Activated CD8-positive, alpha-beta memory T cell treated with anti-CD3 and anti-CD28 coated beads, Interleukin-2, amount 50 U/mL, for 24 hours (primary cell): ENCODE measurements around the gene KRT1.
"Not testable (repeated sequence)": the region's sequence is repeated elsewhere in the genome, so short reads cannot be mapped to it uniquely, and the experiment has no call there.

Experiments
- DNase-seq: peaks from one replicate; pipeline ENCODE4 v3.0.0-alpha.2; 2020; ENCODE audit errors: extremely low read depth

Gene KRT1

DNA sequence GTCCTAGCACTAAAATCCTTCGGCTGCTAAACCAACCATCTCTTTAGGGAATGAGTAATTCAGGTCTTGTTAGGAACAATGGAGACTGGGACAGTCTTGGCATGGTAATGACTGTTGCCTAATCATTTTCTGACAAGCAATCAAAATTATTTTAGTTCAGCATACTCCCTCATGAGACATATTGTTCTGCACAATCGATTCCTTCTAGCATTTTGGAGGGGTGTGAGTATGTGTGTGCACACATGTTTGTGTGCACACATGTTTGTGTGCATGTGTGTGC is 2.1 kb upstream of the KRT1 start:
- no peak for DNase-seq

DNA sequence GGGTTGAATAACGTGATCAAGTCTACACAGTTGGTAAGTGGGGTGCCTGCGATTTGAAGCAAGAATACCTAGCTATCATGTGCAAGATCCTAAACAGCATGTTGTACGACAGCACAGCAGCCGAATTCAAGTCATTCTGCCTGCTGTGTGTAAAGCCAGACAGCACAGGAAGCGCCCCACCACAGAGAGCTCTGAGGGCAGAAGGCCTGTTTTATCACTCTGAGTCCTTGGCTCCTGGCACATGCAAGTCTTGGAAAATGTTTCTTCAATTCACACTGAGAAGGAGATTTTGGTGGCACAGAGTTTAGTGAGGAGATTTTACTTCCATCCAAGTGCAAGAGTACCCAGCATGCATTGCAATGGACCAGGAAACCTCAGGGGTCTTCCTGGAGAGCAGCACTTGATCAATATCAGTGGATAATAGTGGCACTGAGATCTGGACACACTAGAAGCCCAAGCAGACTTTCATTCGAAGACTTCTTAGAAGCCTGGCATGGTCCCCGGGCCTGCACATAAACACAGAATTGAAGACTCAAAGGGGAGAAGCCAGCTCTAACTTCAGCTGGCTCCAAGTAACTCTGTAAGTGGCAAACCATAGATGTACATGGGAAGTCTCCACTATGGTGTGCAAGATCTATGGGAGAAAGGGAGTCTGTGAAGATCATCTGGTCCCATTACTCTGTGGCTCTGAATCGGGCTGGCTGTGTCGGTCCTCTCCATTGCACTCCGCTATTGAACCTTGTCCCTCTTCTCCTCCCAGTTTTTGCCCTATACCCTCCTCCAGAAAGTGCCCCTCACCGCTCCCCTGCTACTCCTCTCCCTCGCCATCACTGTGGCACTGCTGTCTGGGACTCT is 1.5 kb upstream of the KRT1 start:
- DNase-seq, result peak; percentile 19

DNA sequence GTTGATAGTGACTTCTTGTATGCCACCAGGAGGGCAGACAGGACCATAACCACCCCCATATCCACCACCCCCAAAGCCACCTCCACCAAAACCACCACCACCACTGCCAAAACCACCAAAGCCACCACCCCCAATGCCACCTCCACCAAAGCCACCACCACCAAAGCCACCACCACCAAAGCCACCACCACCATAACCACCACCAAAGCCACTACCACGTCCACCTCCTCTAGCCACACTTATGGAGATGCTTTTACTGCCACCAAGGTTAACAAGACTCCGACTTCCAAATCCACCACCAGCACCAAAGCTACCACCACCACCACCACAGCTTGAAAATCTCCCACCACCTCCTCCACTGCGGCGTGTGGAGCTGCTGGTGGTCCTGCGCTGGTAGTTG is 332 bp downstream of the KRT1 start:
- no peak for DNase-seq

DNA sequence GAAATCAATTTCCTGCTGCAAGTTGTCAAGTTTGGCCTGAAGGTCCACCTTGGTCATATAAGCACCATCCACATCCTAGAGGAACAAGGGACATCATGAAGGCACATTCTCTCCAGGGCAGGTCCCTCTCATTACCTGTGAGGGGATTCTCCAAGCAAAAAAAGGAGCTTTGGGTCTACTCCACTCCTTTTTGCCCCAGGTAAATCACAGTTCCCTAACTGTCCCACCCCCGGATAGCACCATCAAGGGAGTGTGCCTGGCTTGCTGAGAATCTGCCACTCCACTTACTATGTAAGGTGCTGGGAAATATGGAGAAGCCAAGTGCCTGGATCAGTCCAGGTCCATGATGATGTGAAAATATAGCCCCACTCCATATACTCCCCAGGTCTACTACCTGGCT is 2.5 kb downstream of the KRT1 start:
- DNase-seq, result no peak

DNA sequence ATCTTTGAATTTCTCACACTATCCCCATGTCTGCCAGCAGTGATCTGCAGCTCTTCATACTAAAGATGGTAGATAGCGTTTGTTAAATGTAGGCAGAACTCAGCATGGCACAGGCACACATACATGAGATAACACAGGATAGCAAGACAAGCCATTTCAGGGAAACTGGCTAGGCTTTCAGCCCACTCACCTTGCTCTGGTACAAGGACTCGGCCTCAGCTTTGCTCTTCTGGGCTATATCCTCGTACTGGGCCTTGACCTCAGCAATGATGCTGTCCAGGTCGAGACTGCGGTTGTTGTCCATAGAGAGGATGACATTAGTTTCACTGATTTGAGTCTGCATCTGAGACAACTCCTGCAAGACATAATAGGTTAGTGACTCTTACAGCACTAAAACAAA is 3.1 kb downstream of the KRT1 start:
- no peak for DNase-seq

DNA sequence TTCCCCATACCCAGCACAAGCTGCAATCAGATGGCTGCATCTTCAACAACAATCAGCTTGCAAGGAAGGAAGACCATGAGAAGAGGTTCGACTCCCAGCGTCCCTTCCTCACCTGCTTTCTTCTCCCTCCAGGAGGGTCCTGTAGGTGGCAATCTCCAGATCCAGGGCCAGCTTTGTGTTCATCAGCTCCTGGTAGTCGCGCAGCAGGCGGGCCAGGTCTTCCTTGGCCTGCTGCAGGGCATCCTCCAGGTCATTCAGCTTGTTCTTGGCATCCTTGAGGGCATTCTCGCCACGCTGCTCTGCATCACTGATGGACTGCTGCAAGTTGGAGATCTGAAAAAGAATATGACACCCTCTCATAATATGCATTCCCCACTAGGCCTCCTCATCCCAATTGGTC is 4.0 kb downstream of the KRT1 start:
- DNase-seq, result no peak

DNA sequence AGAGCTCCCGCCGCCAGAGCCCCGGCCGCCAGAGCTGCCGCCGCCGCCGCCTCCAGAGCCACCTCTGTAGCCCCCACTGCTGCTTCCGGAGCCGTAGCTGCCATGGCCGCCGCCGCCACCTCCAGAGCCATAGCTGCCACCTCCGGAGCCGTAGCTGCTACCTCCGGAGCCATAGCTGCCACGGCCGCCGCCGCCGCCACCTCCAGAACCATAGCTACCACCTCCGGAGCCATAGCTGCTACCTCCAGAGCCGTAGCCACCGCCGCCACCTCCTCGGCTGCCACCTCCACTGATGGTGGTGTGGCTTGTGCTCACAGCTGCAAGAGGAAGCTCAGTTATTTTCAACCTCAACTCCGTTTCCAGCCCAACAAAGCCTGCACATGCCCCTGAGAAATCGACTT is 4.9 kb downstream of the KRT1 start:
- no peak for DNase-seq

DNA sequence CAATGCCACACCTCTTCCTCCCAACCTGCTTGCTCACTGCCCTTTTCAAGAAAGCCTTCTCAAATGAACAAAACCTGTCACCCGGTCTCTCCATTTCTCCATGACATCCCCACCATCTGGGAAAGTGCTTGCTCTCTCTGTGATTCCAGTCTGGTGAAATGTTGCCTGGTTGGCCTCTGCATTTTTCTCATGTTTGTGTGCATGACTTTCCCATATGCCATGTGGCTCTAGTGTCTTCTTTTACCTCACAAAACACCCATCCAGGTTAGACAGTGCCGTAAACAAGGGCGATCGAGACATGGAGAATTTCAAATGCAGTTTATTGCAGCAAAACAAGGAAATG is 5.8 kb downstream of the KRT1 start:
- no peak for DNase-seq

DNA sequence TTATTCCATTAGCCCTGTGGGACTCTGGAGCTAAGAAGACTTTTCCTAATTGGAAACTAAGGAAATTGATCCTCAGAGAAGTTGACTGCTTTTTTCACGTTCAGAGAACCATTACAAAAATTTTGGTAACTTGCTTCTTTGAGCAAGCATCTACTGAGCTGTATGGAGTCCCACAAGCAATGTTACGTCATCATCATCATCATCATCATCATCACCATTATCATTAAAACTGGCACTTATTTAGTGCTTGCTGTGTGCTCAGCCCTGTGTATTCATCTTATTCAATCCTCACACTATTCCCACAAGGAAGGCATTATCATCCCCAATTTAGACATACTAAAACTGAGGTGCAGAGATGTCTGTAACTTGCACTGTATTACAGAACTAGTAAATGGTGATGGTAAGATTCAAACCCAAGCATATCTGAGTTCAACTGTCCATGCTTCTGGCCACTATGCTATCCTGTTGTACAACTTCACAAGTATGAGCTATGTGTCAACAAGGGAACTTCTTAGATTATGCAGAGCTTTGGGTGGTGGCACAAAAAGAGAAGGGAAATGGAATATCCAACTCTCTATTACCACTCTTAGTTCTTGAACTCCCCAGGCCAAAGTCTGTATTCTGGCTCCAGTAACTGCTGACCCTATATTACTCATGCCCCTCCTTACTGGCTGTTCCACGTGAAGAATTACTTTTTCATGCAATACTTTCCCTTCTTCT is 6.3 kb downstream of the KRT1 start:
- no peak for DNase-seq

DNA sequence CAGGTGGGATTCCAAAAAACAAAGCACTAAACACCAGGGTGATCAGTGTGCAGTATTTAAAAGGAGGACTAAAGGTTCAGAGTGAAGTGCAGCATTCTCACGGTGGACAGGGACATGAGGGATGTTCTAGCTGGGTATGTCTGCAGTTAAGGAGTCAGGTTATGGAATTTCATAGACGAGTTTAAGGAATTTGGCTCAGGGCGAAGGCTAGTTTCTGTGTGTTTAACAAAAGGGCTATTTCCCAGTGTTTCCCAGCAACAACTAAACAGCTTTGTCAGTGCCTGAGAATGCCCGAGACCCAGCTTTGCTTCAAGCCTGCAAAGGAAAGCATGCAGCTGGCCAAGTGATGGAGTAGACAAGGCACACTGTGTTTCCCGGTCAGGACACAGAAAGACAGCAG is 7.0 kb downstream of the KRT1 start:
- DNase-seq, result no peak

DNA sequence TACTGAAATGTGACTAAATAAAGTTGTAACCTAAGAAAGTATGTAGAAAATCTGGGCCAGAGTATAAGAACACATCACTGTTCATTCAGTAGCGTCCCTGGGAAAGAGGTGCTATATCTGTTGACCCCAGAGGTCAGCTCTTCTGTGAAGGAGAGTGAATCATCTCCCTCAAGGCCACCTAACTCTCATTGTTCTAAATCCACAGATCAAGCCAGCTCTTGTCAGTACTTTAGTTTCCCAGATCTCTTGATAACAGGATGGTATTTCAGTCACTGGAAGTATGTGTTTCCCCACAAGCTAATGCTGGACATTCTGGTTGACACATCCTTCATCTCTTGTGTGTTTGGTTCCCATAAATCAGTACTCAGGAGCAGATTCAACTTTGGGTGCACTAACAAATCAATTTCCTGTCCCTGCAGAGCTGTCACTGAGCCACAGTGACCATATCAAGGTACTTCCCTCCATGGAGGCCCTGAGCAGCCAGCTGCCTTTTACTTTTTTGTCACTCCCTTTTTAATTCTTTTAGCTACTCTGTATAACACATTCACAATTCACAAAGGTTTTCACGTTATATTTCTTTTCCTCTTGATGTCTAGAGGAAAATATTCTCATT is 7.8 kb downstream of the KRT1 start:
- no peak for DNase-seq

DNA sequence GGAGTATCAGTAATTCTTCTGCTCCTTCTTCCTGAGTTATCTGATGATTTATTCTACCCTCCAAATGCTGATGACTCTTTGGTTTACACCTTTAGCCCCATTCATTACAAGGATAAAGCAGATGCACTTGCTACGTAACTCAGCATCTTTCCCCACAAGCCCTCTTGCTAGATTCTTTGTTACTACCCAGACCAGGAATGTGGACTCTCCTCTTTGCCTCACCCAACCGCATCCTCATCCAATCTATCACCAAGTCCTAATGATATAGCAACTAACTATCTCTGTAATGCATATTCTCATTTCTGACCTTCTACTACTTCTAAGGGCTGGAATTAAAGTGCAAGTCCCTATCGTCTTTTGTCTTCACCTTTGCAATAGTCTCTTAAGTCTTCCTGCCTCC is 9.2 kb downstream of the KRT1 start:
- DNase-seq, result no peak

DNA sequence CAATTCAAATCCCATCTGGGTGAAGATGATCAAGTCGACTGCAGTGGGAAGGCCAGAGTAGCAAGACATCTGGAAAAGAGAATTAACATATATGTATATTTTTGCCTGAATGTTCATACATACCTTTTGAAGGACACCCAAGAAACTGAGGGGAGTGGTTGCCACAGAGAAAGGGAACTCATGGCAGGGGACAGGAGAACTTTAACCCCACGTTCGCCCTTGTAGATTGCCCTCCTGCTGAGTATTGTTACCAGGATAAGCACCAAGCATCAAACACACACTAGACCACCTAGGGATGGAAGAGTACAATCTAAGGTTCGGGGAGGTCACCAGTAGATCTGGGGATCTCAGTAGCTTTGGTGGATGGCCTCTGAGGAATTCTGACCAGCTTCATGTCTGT is 9.7 kb downstream of the KRT1 start:
- DNase-seq, result no peak

DNA sequence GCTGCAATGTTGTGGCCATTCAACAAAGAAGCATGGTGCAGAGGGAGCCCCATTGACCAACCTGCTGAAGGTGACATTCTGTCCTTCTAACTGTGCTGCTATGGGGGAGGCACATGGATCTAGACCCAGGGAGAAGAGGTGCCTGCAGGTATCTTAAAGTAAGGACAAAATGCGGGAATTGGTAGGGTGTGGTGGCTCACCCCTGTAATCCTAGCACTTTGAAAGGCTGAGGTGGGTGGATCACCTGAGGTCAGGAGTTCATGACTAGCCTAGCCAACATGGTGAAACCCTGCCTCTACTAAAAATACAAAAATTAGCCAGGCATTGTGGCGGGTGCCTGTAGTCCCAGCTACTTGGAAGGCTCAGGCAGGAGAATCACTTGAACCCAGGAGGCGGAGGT is 10.3 kb downstream of the KRT1 start:
- not testable (repeated sequence) for DNase-seq

DNA sequence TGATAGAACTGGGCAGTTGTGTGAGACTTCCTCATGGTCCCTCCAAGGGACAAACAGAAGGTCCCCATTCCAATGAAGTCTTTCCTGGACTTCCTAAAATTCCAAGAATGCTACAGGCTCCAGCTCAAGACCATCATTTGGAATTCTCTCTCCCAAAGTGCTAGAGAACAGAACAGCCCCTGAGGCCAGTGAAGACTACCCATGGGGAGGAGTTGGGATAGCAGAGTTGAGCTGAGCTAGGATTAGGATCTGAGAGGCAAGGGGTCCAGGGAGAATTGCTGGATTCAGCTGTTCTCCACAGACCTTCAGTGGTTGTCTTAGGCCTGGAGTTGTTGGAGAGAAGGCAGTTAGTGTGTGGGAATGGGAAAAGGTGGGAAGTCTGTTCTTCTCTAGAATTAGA is 10.8 kb downstream of the KRT1 start:
- DNase-seq, result no peak

DNA sequence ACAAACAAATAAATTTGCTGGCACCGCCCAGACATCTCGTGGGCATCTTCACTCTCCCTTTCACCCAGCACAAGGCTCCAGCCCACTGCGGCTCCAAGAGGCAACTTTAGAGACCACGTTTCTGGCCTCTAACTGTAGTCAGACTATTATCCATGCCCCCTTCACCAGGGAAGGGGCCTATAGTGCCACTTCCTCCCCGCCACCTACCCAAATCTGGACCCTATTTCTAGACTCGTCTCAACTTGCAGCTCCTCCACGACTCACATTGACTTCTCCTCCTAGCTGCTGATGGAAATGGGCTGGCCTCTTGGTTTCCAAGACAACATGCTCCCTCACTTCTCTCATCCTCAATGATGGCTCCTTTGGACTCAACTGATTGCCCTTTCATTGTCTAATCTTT is 12.3 kb downstream of the KRT1 start:
- no peak for DNase-seq

DNA sequence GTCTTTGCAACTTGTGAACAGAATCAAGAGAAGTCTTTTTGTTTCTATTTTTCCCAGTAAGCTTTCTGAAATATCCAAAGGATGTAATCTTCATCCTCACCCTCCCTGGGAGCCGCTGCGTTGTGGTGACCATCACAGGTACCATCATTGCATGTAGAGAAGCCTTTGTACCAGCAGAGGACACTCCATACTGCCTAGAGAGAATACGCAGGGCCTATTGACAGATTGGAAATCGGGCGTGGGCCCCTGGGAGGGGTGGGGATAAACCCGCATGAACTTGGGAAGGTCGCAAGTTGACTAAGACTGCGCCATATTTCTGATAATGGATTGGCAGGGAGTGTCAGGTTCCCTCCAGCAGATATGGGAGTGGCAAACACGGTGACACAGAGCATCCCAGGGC is 12.7 kb downstream of the KRT1 start:
- no peak for DNase-seq

DNA sequence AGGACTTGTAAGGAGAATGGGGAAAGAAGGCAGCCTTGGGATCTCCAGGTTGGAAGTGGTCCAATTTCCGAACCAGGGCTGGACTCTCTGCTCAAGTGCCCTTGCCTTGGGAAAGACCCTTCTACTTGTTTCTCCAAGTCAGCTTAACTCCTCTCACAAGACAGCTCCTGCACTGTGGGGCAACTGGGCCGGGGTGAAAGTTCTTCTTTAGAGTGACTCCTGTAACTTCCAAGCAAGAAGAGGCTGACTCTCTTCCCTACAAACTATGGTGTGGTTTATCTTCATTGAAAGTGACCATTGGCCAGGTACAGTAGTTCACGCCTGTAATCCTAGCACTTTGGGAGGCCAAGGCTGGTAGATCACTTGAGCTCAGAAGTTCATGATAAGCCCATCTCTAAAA is 13.7 kb downstream of the KRT1 start:
- no peak for DNase-seq

DNA sequence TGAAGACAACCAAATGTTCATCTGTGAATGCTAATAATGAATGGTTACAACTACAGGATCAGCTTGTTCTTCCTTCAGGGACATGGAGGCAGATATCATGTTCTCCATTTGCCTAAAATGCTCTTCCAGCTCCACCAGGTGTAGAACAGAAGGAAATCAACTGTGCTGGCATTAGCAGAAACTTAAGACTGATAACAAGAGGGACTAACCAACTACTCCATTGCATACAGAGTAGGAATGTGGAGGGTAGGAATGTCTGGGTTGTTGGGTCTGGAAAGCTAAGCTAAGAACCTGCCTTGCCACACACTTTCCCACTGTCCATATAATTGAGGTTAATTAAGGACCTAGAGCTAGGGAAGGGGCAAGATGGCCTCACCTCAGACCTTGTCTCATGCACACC is 16.8 kb downstream of the KRT1 start:
- no peak for DNase-seq

DNA sequence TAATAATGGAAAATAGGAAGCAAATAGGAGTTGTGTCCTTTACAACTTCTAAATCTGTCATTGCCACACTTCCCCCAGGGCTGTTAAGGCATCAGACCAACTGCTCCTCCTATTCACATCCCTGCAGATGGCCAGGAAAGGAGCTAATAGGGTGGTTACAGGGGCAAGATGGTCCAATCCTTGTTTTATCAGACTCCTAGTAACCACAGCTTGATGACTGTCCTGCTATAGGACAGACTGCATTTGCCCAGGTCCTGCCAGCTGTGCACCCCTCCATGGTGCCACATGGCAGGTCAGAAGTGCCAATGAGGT is 17.3 kb downstream of the KRT1 start:
- no peak for DNase-seq

DNA sequence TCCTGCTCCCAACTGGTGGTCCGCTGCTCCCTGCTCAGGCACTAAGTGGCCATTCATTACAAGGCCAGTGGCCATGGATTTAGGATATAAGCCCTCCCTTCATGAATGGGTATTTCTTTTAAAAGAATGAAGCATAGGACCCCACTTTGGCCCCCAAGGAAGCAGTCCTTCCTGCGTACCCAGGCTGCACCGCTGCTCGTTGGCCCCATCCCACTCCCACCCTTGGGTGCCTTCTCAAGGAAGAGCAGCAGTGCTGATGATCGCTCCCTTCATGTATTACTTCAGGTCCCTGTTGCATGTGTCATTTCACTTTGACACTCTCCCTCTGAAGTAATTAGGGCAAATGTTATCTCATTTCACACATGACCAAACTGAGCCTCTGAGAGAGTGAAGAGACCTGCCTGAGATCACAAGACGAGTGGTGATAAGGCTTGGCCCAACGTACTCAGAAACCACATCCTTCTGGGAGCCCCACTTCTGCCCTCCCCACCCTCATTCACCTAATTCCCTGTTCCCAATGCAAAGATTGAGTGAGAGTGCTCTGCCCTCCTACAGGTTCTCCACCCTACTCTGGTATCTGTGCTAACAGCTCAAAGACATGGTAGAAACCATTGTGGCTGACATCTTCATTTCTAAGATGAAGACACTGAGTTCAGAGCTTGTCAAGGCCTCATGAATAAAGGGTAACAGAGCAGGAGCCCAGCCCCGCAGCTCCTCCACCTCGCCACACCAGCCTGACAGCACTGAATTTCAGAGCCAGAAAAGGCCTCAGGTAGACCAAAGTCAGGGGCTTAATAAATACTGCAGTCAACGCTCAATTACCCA is 17.9 kb downstream of the KRT1 start:
- DNase-seq, result no peak

DNA sequence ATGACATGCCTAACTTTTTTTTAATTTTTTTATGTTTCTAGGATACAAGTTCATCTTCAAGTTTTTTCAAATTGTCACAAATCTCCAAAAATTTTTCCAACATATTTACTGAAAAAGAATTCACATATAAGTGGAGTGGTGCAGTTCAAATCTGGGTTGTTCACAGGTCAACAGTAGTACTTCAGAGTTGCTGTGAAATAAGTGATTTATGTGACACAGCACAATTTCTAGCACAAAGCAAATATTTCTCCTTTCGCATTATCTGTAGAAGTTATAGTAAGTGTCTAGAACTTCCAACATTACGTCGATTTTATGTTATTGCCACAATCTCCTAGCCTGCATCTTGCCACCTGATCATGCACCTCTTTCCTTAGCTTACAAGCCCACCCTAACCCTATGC is 18.5 kb downstream of the KRT1 start:
- DNase-seq, result no peak
